Activated T-cell treated with anti-CD3 and anti-CD28 coated beads, Interleukin-2, amount 50 U/mL, for 24 hours (primary cell): ENCODE results near the gene CDC25C.
"Not testable (repeated sequence)": the region's sequence is repeated elsewhere in the genome, so short reads cannot be mapped to it uniquely, and the experiment has no call there.

Experiments used
- DNase-seq: peaks from one replicate; pipeline ENCODE4 v3.0.0-alpha.2; 2020
- H3K27ac Mint-ChIP-seq: 2 replicates; pipeline ENCODE4 v1.8.0; 2020; ENCODE audit warnings: mild to moderate bottlenecking, mixed read lengths
- H3K27me3 Mint-ChIP-seq: 2 replicates; pipeline ENCODE4 v1.8.0; 2020; ENCODE audit warnings: mixed read lengths
- H3K36me3 Mint-ChIP-seq: 2 replicates; pipeline ENCODE4 v1.8.0; 2020; ENCODE audit warnings: low read depth, mixed read lengths
- H3K4me1 Mint-ChIP-seq: 2 replicates; pipeline ENCODE4 v1.8.0; 2020; ENCODE audit warnings: low read depth, mixed read lengths
- H3K4me3 Mint-ChIP-seq: 2 replicates; pipeline ENCODE4 v1.8.0; 2020; ENCODE audit warnings: mild to moderate bottlenecking, moderate library complexity, mixed read lengths
- H3K9me3 Mint-ChIP-seq: 2 replicates; pipeline ENCODE4 v1.8.0; 2020; ENCODE audit warnings: mixed read lengths

The CDC25C gene

DNA sequence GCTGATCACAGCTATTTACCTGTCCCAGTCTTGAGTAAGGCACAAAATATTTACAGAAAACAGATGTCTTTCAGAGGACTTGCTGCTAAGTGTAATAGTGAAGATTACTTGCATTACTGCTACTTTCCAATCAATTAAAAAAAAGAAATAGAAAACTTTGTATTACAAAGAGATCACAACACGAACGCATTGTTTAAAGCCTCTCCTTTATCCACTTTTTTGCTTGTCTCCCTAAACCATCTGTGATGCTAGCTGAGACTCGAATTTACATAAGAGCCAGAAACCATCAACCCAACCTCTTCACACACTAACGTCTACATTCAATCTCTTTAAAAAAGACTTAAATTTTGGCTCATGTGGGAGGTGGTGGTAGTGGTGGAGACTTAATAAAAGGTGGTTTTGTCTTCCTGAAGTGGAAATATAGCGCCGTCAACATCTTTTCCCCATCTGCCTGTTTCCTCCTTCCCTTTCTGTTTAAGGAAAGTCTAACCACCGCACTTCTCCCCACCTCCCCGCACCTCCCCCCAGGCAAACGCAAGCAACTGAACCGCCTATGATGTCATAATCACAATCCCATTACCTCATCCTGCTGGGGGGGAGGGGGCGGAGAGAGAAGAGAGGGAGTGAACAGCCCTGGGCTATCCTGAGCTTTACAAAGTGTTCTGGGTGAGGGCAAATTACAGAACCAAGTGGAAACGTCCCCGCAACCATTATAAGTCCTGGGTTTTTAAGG, 5.5 kb upstream of the CDC25C start:
- Mint-ChIP-seq H3K4me1 (peaks cover 50% of the 10 kb centered on the region), H3K9me3 (no peaks in the 10 kb centered on the region)
- no peak for DNase-seq

DNA sequence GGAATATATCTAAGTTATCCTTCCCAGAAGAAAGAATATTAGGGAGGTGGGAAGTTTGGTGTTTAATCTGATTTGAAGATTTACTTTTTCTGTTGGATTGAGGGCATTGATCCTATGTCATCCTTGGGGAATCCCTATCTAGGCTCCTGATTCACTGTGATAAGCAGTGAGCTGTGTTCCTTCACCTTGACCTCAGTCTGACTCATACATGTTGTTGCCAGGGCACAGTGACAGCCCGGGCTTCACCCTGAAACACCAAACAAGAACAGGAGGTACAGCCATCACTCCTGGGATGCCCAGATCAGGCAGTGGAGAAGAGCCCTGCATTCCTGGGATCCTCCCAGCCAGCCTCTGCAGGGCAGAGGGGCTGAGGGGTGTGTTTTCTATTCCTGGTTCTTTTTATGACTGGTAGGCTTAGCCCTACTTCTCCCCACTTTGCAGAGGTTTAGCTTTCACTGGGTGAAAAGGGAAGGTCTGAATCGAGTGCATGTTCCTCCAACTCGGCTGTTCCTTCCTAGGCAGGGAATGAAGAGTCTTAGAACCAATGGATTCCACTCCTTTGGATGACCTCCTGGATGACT, 3.4 kb upstream of the CDC25C start:
- peaks cover 16% of the 10 kb centered on the region for H3K36me3 Mint-ChIP-seq
- DNase-seq, result no peak
- no peaks in the 10 kb centered on the region for H3K9me3 Mint-ChIP-seq
- H3K4me3 Mint-ChIP-seq, result no peak overlapping the region
- H3K27me3 Mint-ChIP-seq, result no peaks in the 10 kb centered on the region
- H3K4me1 Mint-ChIP-seq, result peaks cover 43% of the 10 kb centered on the region
- no peak overlapping the region for H3K27ac Mint-ChIP-seq

More for the DNA sequence above, 5.5 kb upstream of the CDC25C start:
- Mint-ChIP-seq H3K4me3 (peak overlapping the region; percentile 87), H3K36me3 (peaks cover 27% of the 10 kb centered on the region), H3K27ac (peak overlapping the region; percentile 99), H3K27me3 (no peaks in the 10 kb centered on the region)

DNA sequence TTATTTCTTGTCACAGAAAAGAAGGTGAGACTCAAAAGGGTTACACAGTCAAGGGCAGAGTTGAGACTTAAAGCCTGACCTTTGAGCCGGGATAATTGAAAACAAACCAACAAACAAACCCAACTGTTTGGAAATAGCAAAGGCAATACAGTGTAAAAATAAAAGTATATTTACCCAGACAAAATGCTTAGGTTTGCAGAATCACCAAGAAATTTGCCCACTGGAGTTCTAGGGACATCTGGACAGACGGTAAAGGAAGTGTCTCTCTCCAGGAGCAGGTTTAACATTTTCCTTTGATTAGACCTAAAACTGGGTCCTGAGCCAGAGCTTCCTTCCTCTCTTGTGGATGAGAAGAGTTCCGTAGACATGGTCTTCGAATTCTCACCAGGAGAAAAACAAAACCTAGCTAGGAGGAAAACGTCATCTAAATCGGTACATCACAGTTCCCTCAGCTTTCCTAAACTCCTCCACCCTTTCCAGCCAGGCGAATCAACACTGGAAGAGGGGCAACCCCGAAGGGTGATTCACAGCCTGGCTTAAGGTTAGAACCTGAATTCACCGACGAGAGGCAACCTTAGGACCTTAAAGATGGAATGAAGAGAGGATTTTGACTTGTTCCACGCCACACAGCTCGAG, 673 bp downstream of the CDC25C start:
- no peak for DNase-seq
- H3K27me3 Mint-ChIP-seq, result no peaks in the 10 kb centered on the region

DNA sequence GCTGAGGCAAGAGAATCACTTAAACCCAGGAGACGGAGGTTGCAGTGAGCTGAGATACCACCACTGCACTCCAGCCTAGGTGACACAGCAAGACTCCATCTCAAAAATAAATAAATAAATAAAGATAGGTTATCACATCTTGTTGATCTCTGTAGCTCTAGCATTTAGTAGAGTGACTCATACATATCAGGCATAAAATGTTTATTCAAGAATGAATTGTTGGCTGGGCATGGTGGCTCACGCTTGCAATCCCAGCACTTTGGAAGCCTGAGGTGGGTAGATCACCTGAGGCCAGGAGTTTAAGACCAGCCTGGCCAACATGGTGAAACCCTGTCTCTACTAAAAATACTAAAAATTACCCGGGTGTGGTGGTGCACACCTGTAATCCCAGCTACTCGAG, 13.4 kb downstream of the CDC25C start:
- H3K36me3 Mint-ChIP-seq, H3K27ac Mint-ChIP-seq, H3K4me3 Mint-ChIP-seq, DNase-seq, H3K9me3 Mint-ChIP-seq, H3K4me1 Mint-ChIP-seq, H3K27me3 Mint-ChIP-seq: not testable (repeated sequence)

More for the DNA sequence above, 673 bp downstream of the CDC25C start:
- peaks cover 22% of the 10 kb centered on the region for H3K4me1 Mint-ChIP-seq
- no peaks in the 10 kb centered on the region for H3K9me3 Mint-ChIP-seq
- H3K4me3 Mint-ChIP-seq, result peak overlapping the region; percentile 89
- peak overlapping the region; percentile 74 for H3K27ac Mint-ChIP-seq
- H3K36me3 Mint-ChIP-seq, result peaks cover 6% of the 10 kb centered on the region

DNA sequence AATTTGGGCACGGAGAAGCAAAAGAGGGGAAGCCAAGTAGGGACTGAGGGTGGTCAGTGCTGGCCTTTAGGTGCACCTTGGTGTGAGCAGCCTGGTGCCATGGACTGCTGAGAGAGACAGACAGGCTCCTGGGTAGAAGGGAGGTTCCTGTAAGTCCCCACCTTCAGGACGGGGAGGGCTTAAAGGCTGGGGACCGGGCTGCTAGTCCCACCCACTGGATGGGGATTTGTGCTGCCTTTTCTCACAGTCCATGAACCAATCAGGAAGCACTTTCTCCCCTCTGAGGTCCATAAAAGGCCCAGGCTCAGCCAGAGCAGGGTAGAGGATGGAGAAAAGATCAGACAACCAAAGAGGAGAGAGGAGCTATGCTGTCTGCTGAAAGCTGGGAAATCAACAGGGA, 15.2 kb downstream of the CDC25C start:
- Mint-ChIP-seq H3K27ac (no peak overlapping the region), H3K27me3 (no peaks in the 10 kb centered on the region), H3K36me3 (no peaks in the 10 kb centered on the region), H3K4me3 (no peak overlapping the region), H3K9me3 (no peaks in the 10 kb centered on the region), H3K4me1 (no peaks in the 10 kb centered on the region)
- no peak for DNase-seq

DNA sequence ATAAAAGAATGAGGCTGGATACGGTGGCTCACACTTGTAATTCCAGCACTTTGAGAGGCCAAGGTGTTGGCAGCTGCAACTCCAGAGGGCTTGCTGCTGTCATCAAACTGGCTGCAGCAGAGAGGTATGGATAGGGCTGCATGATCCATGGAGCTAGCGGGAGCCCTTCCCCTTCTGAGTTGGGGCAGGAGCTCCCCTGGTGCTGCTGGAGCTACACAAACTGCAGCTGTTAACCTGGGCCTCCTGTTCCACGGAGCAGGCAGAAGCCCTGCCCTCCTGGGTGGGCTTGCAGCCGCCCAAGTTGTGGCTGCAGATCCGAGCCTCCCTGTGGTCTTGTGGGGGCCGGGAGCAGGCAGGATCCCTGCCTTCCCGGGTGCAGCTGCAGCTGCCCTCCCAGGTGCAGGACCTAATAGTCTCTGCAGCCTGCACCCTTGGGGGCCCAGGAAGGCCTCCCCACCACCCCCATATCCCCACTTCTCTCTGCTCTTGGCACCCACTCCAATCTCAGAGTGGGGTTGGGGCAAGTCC, 15.8 kb downstream of the CDC25C start:
- Mint-ChIP-seq H3K4me1 (no peaks in the 10 kb centered on the region), H3K4me3 (no peak overlapping the region), H3K27me3 (no peaks in the 10 kb centered on the region), H3K9me3 (no peaks in the 10 kb centered on the region), H3K27ac (no peak overlapping the region), H3K36me3 (no peaks in the 10 kb centered on the region)
- no peak for DNase-seq

DNA sequence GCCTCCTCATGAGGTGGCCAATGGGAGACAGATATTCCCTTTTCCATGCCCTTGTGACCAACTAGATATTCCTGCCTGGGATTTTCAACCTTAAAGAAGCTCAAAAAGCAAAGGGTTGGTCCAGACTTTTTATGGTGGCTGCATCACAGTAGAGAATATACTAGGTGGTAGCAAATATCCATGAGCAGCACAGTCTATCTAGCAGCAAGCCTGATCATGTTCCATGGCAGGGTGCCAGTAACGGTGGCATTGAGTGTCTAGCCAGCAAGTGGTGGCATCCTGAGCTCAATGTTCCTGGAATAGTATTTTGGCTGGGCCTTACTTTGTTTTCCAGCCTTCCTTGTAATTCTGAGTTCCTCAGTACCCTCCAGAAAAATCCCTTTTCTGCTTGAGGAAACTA, 25.8 kb downstream of the CDC25C start:
- Mint-ChIP-seq H3K4me1 (no peaks in the 10 kb centered on the region), H3K36me3 (no peaks in the 10 kb centered on the region), H3K4me3 (no peak overlapping the region), H3K27me3 (no peaks in the 10 kb centered on the region), H3K9me3 (no peaks in the 10 kb centered on the region), H3K27ac (no peak overlapping the region)
- no peak for DNase-seq

DNA sequence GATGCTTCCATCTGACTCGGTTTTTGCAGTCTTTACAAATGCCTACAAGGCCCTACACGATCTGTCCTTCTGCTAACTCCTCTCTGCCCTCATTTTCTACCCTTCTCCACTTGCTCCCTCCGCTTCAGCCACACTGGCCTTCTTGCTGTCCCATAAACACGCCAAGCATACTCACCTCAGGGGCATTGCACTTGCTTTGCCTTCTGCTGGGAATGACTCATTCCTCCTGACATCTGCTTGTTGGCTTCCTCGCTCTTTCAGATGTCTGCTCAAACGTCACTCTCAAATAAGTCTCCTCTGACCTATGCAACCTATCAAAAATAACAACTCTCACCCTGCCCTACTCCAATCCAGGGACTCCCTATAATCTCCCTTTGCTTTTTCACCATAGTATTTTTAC, 28.2 kb downstream of the CDC25C start:
- no peak for DNase-seq
- no peaks in the 10 kb centered on the region for H3K4me1 Mint-ChIP-seq
- no peaks in the 10 kb centered on the region for H3K9me3 Mint-ChIP-seq
- H3K36me3 Mint-ChIP-seq, result no peaks in the 10 kb centered on the region
- H3K4me3 Mint-ChIP-seq, result no peak overlapping the region
- H3K27ac Mint-ChIP-seq, result no peak overlapping the region
- no peaks in the 10 kb centered on the region for H3K27me3 Mint-ChIP-seq

DNA sequence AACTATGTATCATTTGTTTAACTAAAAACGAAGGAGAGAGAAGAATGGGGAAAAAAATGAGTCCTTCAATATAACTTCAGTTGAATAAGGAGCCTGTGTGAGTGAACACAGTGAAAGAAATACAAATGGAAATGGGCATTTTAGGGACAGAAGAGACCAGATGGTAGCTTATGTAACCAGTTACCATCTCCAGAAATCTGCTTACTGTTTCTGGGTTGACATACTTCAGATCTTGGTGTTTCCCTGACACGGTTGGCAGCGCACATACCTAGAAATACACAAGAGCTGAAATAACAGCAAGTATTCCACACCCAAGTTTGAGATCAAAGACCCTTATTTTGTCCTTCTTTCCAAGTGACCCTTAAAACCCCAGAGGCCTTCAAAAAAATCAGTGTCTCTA, 42.3 kb downstream of the CDC25C start:
- Mint-ChIP-seq H3K27me3 (no peaks in the 10 kb centered on the region), H3K36me3 (no peaks in the 10 kb centered on the region), H3K9me3 (no peaks in the 10 kb centered on the region), H3K27ac (no peak overlapping the region), H3K4me3 (no peak overlapping the region), H3K4me1 (no peaks in the 10 kb centered on the region)
- DNase-seq, result no peak

DNA sequence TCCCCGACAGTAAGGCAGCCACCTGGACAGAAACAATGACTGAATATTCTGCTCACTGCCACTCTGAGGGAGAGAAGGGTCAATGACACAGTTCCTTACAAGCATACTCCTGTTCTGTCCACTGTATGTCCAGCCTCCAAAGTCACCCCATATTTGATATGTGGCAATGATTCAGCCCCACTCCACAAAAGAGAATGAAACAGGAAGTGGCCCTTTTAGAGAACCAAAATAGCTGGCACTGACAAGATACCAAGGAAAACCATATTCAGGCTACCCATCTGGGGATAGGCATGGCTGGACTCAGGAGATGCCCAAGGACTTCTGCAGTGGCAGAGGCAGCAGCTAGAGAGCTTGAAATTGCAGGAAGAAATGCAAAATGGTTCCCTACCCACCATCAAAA, 44.4 kb downstream of the CDC25C start:
- no peaks in the 10 kb centered on the region for H3K9me3 Mint-ChIP-seq
- H3K36me3 Mint-ChIP-seq, result no peaks in the 10 kb centered on the region
- peaks cover 2% of the 10 kb centered on the region for H3K4me1 Mint-ChIP-seq
- H3K27me3 Mint-ChIP-seq, result no peaks in the 10 kb centered on the region
- H3K27ac Mint-ChIP-seq, result no peak overlapping the region
- DNase-seq, result no peak
- no peak overlapping the region for H3K4me3 Mint-ChIP-seq

DNA sequence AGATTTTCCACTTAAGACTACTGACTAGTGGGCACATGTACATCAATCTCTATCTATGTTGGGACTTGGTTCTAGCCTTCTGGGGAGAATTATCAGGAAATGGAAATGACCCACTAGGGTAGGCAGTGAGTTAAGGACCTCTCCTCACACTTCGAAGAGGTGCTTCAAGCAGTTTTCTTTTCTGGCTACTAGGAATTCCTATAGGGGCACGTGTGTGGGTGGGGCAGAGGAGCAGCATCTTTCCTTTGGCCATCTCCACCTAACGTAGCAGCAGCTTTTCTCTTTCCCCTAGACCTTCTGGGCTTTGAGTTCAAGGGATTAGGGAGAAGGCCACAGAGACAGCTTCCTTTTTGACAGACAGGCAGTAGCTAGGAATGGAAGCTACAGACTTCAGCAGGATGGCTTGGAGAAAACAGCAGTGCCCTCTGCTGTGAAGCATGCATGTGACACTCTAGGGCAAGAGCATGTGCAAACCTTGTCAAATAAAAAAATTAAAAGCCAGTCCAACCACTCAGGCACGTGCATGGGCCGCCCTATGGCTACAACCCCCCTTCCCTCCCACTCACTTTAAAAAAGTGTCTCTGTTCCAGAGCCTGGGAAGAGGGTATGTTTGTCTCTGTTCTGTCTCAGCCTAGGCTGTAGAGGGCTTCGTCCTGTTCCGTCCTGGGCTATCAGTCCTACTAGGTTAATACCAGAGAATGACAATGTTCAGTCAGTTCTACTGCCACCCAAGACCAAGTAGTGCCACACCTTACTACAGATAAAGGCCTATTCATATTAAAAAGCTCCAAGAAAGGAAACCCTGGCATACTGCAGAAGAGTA, 48.5 kb downstream of the CDC25C start:
- no peak overlapping the region for H3K27ac Mint-ChIP-seq
- no peaks in the 10 kb centered on the region for H3K36me3 Mint-ChIP-seq
- H3K9me3 Mint-ChIP-seq, result no peaks in the 10 kb centered on the region
- no peak for DNase-seq
- peaks cover 2% of the 10 kb centered on the region for H3K4me1 Mint-ChIP-seq
- H3K27me3 Mint-ChIP-seq, result no peaks in the 10 kb centered on the region
- H3K4me3 Mint-ChIP-seq, result no peak overlapping the region

DNA sequence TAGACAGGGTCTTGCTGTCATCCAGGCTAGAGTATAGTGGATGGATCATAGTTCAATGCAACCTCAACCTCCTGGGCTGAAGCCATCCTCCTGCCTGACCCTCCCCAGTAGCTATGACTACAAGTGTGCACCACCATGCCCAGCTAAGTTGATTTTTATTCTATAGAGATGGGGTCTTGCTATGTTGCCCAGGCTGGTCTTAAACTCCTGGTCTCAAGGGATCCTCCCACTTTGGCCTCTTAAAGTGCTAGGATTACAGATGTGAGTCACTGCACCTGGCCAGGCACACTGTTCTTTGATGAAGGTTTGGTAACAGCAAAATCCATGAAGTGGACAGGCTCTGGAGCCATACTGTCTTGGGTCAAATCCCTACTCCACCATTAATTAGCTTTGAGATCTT, 50.7 kb downstream of the CDC25C start:
- Mint-ChIP-seq H3K4me1 (peaks cover 2% of the 10 kb centered on the region), H3K36me3 (no peaks in the 10 kb centered on the region), H3K27me3 (peaks cover 9% of the 10 kb centered on the region), H3K27ac (no peak overlapping the region), H3K9me3 (no peaks in the 10 kb centered on the region), H3K4me3 (no peak overlapping the region)
- DNase-seq, result no peak

DNA sequence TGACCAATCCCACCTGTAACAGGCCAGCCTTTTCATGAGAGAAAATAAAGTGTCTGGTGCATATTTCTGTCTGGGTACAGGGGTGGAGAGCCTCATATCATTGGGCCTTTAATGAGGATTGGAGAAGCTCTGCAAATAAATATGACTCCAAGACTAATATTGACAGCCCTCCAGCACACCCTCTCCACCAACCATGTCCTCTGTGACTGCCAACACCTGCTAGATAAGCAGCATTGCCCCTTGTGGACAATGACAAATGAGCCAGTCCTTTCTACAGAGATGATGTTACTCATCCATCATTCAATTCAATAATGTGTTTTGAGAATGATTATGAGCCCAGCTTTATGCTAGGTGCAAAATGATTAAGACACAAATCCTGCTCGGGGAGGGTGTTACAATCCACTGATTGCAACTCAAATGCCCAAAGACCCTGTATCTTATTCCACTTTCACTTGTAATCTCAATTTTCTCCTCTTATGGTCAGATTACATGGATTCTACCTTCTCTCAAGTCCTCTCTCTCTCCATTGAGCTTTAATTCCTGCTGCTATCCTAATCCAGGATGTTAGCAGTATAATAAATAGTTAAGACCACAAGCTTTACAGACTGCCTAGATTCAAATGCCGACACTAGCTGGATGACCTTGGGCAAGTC, 55.1 kb downstream of the CDC25C start:
- Mint-ChIP-seq H3K9me3 (no peaks in the 10 kb centered on the region), H3K4me3 (no peak overlapping the region), H3K27me3 (peaks cover 40% of the 10 kb centered on the region), H3K27ac (no peak overlapping the region), H3K36me3 (no peaks in the 10 kb centered on the region), H3K4me1 (peaks cover 12% of the 10 kb centered on the region)
- no peak for DNase-seq

DNA sequence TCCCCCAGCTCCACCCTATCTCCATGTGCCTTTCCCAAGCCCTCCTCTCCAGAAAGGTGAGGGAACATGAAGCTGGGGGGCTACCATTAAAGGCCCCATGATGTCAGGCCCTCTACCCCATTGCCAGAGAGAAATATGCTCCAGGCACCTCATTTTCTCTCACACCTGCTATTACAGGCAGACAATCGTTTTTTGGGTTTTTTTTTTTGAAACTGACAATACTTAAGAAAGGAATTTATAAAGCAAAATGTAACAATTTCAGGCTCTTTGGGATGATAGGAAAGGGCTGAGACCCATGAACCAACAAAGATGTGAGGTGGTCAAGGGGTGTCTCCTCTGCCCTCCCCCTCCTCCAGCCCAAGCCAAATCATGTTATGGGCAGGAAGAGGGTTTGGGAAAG, 55.7 kb downstream of the CDC25C start:
- Mint-ChIP-seq H3K27ac (no peak overlapping the region), H3K27me3 (peaks cover 40% of the 10 kb centered on the region), H3K4me3 (no peak overlapping the region), H3K9me3 (no peaks in the 10 kb centered on the region), H3K4me1 (peaks cover 12% of the 10 kb centered on the region), H3K36me3 (no peaks in the 10 kb centered on the region)
- no peak for DNase-seq
